COR-L47 (cell line): ENCODE measurements around the gene CRK.
"Not testable (repeated sequence)": the region's sequence is repeated elsewhere in the genome, so short reads cannot be mapped to it uniquely, and the experiment has no call there.

Source experiments
- DNase-seq: peaks from one replicate; lab custom pipeline; 2025; lab: John Stamatoyannopoulos, UW

Gene CRK

GRCh38 chr17:1386675-1387190 lies 69.3 kb downstream of the CRK start:
- DNase-seq: not testable (repeated sequence)

- no peak for DNase-seq
Observed at GRCh38 chr17:1386265-1386664, 69.8 kb downstream of the CRK start.

- DNase-seq: no peak
Observed at GRCh38 chr17:1385861-1386260, 70.2 kb downstream of the CRK start.

GRCh38 chr17:1384905-1385435 lies 71.1 kb downstream of the CRK start:
- no peak for DNase-seq

GRCh38 chr17:1379930-1380313 lies 76.1 kb downstream of the CRK start:
- DNase-seq: no peak

GRCh38 chr17:1379208-1379929 lies 76.7 kb downstream of the CRK start:
- DNase-seq: no peak

GRCh38 chr17:1378476-1378860 lies 77.6 kb downstream of the CRK start:
- not testable (repeated sequence) for DNase-seq

GRCh38 chr17:1377334-1377733 lies 78.7 kb downstream of the CRK start:
- no peak for DNase-seq

- DNase-seq: no peak
Observed at GRCh38 chr17:1376061-1376460, 80.0 kb downstream of the CRK start.

GRCh38 chr17:1375615-1376014 lies 80.4 kb downstream of the CRK start:
- DNase-seq: no peak

- DNase-seq: no peak
Observed at GRCh38 chr17:1374431-1375177, 81.4 kb downstream of the CRK start.

GRCh38 chr17:1373707-1374237 lies 82.3 kb downstream of the CRK start:
- DNase-seq: no peak

GRCh38 chr17:1372618-1373017 lies 83.4 kb downstream of the CRK start:
- no peak for DNase-seq

GRCh38 chr17:1371893-1372590 lies 84.0 kb downstream of the CRK start:
- DNase-seq: no peak
